MCF 10A (cell line): Measurements from ENCODE around the gene LRTM2. TPM values are rescaled to one million over a fixed set of nuclear protein-coding genes. Genes with fewer than 3 reads are reported as not detected.

Experiments
- BruUV-seq: library from RNA; stranded (reverse); fragments of 400-500 nt; replicated peaks from 2 replicates; lab custom pipeline; 2021; lab: Mats Ljungman, UMichigan
- CTCF ChIA-PET: fragments of 300-600 bp; sonication (Branson Sonifier 250); formaldehyde crosslinking; extraction: SDS; loops from one replicate; lab custom pipeline; 2021; ENCODE audit warnings: antibody characterized with exemption, inconsistent platforms; lab: Yijun Ruan, JAX
- POLR2A ChIA-PET: fragments of 300-600, 350-650 bp; sonication (Branson Sonifier 250); formaldehyde crosslinking; extraction: SDS; loops from one replicate; lab custom pipeline; 2020; ENCODE audit warnings: antibody characterized with exemption, inconsistent platforms; lab: Yijun Ruan, JAX
- DNase-seq: peaks from one replicate; pipeline ENCODE4 v3.0.0-alpha.2; 2018; ENCODE audit not compliant: unreplicated experiment
- H3K27ac Mint-ChIP-seq: one replicate; pipeline ENCODE4 v1.8.0; 2022; ENCODE audit warnings: mild to moderate bottlenecking, low read depth, mixed read lengths; ENCODE audit not compliant: unreplicated experiment
- H3K27me3 Mint-ChIP-seq: one replicate; pipeline ENCODE4 v1.8.0; 2022; ENCODE audit warnings: mixed read lengths; ENCODE audit not compliant: insufficient read depth, unreplicated experiment
- H3K36me3 Mint-ChIP-seq: one replicate; pipeline ENCODE4 v1.8.0; 2022; ENCODE audit warnings: mild to moderate bottlenecking, moderate library complexity, mixed read lengths; ENCODE audit not compliant: insufficient read depth, unreplicated experiment
- H3K4me1 Mint-ChIP-seq: one replicate; pipeline ENCODE4 v1.8.0; 2022; ENCODE audit warnings: mixed read lengths; ENCODE audit not compliant: insufficient read depth, unreplicated experiment
- H3K4me3 Mint-ChIP-seq: one replicate; pipeline ENCODE4 v1.8.0; 2022; ENCODE audit warnings: mild to moderate bottlenecking, moderate library complexity, mixed read lengths; ENCODE audit not compliant: unreplicated experiment
- H3K9me3 Mint-ChIP-seq: one replicate; pipeline ENCODE4 v1.8.0; 2022; ENCODE audit warnings: mixed read lengths; ENCODE audit not compliant: unreplicated experiment
- intact Hi-C: fragments of 100-400 bp; cut with micrococcal nuclease; formaldehyde crosslinking; loops from 2 replicates; pipeline ENCODE4 v1.14.1; 2022
- total RNA-seq: library from RNA; stranded (reverse); gene quantifications from 2 replicates; pipeline ENCODE4 v1.2.3, GENCODE V29; 2022
- TF ChIP-seq, protein P1 (sequence below): fragments of 200-600 bp; IDR thresholded peaks from one replicate; pipeline ENCODE4 v1.8.0; 2022; ENCODE audit warnings: antibody characterized with exemption, mild to moderate bottlenecking; ENCODE audit not compliant: unreplicated experiment

LRTM2 gene
- total RNA-seq, 1 experiment from 2014 or later, result not detected

GRCh38 chr12:1872448-1872847 lies 52.1 kb downstream of the LRTM2 start:
- H3K9me3 Mint-ChIP-seq, result peaks cover 7% of the 10 kb centered on the region
- ChIA-PET CTCF (interaction anchor here (1.2 kb wide), 1 partner anchor 68 kb away, joined by 4 read pairs; no protein-coding TSS in a partner anchor), POLR2A (interaction anchor here (0.6 kb wide), 1 partner anchor 132 kb away, joined by 3 read pairs; the partner anchor contains the start of gene DCP1B)
- H3K27ac Mint-ChIP-seq, result no peak overlapping the region
- DNase-seq, result no peak
- H3K4me3 Mint-ChIP-seq, result no peak overlapping the region
- no peaks in the 10 kb centered on the region for H3K4me1 Mint-ChIP-seq
- no peaks in the 10 kb centered on the region for H3K36me3 Mint-ChIP-seq
- BruUV-seq, result no TSS peak
- H3K27me3 Mint-ChIP-seq, result peaks cover 77% of the 10 kb centered on the region
- intact Hi-C loops, result no loop called here
- TF ChIP-seq, protein P1, sequence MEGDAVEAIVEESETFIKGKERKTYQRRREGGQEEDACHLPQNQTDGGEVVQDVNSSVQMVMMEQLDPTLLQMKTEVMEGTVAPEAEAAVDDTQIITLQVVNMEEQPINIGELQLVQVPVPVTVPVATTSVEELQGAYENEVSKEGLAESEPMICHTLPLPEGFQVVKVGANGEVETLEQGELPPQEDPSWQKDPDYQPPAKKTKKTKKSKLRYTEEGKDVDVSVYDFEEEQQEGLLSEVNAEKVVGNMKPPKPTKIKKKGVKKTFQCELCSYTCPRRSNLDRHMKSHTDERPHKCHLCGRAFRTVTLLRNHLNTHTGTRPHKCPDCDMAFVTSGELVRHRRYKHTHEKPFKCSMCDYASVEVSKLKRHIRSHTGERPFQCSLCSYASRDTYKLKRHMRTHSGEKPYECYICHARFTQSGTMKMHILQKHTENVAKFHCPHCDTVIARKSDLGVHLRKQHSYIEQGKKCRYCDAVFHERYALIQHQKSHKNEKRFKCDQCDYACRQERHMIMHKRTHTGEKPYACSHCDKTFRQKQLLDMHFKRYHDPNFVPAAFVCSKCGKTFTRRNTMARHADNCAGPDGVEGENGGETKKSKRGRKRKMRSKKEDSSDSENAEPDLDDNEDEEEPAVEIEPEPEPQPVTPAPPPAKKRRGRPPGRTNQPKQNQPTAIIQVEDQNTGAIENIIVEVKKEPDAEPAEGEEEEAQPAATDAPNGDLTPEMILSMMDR, result no peak

DNA sequence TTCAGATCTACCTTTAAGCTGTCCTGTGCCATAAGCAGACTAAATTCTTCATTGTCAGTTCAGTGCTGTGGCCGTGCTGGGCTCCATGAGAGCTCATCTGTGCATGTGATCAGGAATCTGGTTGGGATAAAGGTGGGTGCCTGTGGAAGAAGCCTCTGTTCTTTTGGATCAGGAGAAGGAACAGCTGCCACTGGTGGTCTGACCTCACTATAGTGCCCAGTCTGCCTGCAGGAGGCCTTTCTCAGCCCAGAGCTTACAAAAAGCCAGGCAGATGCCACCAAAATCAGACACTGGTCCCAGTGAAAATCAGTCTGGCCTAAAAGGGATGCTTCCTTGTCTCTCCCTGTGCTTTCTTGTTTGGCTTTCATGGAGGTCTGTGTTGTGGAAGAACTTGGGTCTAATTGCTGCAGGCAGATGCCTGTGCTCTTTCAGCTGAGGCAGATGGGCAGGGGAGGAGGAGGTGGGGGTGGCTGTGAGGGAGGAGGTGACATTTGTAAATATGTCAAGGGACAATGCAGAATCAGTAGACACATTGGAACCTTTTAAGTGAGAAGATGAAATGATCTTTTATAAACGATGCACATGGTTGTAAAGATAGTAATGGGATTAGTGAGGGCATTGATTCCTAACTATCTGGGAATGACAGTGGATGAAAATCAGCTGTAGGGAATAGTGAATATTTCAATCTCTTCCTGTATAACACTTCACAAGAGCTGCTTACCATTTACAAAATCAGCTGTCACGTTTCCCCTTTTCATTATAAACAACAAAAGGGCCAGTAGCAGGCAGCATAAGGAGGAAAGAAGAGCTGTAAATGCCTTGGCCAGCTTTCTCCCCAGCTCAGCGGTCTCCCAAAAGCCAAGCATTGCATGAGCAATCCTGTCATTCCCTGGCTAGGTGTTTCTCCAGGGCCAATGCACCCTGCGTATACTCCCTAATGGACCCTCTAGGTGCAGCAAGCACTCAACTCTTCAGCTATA lies 53.5 kb downstream of the LRTM2 start:
- intact Hi-C loops, result no loop called here
- no peaks in the 10 kb centered on the region for H3K4me1 Mint-ChIP-seq
- ChIA-PET CTCF (interaction anchor here (1.2 to 2.1 kb wide), 2 partner anchors 66 kb away, joined by 4 to 8 read pairs; no protein-coding TSS in a partner anchor), POLR2A (no interaction called here)
- no TSS peak for BruUV-seq
- no peak overlapping the region for H3K27ac Mint-ChIP-seq
- H3K4me3 Mint-ChIP-seq, result no peak overlapping the region
- H3K27me3 Mint-ChIP-seq, result peaks cover 69% of the 10 kb centered on the region
- DNase-seq, result no peak
- H3K36me3 Mint-ChIP-seq, result no peaks in the 10 kb centered on the region
- H3K9me3 Mint-ChIP-seq, result peaks cover 7% of the 10 kb centered on the region
- TF ChIP-seq, protein P1, result no peak

- CTCF ChIA-PET, result interaction anchor here (0.6 to 2.1 kb wide), 2 partner anchors 64 to 876 kb away, joined by 3 to 8 read pairs; no protein-coding TSS in a partner anchor
- H3K27ac Mint-ChIP-seq, result no peak overlapping the region
These were observed 55.2 kb downstream of the LRTM2 start for GRCh38 chr12:1875608-1876007.

More at GRCh38 chr12:1875608-1876007, 55.2 kb downstream of the LRTM2 start:
- Mint-ChIP-seq H3K36me3 (no peaks in the 10 kb centered on the region), H3K27me3 (peaks cover 59% of the 10 kb centered on the region), H3K4me3 (no peak overlapping the region), H3K4me1 (no peaks in the 10 kb centered on the region), H3K9me3 (no peaks in the 10 kb centered on the region)
- DNase-seq, result no peak
- intact Hi-C loops, result no loop called here
- no TSS peak for BruUV-seq
- POLR2A ChIA-PET, result no interaction called here
- TF ChIP-seq, protein P1, result no peak
